ENCODE measurements around the gene NUTM2B. TPM values are rescaled to one million over a fixed set of nuclear protein-coding genes. Genes with fewer than 3 reads are reported as not detected.
"Not testable (repeated sequence)": the region's sequence is repeated elsewhere in the genome, so short reads cannot be mapped to it uniquely, and the experiment has no call there.

The NUTM2B gene, protein sequence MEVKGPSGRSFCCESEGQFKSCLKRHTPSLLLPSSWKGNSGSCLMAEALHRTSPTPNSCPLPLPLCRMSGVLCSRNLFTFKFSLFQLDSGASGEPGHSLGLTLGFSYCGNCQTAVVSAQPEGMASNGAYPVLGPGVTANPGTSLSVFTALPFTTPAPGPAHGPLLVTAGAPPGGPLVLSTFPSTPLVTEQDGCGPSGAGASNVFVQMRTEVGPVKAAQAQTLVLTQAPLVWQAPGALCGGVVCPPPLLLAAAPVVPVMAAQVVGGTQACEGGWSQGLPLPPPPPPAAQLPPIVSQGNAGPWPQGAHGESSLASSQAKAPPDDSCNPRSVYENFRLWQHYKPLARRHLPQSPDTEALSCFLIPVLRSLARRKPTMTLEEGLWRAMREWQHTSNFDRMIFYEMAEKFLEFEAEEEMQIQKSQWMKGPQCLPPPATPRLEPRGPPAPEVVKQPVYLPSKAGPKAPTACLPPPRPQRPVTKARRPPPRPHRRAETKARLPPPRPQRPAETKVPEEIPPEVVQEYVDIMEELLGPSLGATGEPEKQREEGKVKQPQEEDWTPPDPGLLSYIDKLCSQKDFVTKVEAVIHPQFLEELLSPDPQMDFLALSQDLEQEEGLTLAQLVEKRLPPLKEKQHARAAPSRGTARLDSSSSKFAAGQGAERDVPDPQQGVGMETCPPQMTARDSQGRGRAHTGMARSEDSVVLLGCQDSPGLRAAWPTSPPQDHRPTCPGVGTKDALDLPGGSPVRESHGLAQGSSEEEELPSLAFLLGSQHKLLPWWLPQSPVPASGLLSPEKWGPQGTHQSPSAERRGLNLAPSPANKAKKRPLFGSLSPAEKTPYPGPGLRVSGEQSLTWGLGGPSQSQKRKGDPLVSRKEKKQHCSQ
- total RNA-seq, result 2.4 TPM

DNA sequence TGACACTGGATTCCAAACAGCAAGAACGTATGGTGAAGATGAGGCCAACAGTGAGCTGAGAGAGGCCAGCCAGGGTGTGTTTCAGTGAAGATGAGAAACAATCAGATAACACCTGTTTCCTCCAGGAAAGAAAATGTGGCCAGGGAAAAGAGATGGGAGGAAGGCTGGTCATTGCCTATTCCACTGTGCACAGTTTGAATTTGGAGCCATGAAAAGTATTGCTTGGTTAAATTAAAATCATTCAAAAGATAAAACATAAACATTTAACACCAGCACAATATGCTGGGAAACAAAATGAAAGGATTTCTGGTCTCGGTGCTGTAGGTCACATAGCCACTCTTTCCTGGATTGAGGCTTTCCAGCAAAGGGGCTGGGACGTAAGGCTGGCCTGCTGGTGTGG is at the start of gene NUTM2B:
Gene NUTM2B (plus strand): TSS at position 301 of the 400 bp plus-strand sequence. CDS start 383 bp downstream, outside the sequence.
- not testable (repeated sequence) for DNase-seq (ENCODE audit: low spot score)

DNA sequence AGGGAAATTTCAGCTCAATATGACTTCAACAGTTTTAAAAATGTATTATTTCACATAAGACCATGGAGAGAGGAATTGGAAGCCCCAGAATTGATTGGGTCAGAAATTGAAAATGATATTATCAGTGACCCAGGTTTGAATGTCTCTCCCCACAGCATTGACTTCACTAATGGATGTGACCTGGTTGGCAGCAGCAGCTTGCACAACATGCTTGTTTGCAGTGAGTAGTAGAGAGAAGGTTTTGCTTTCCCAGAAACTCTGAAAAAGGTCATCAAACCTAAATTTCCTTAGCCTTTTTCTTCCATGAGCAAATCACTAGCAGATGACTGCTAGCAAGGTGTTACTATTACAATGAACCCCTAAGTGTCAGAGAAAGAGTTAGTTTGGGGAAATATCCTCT is 39.7 kb upstream of the NUTM2B start:
- not testable (repeated sequence) for DNase-seq (ENCODE audit: low spot score)

DNA sequence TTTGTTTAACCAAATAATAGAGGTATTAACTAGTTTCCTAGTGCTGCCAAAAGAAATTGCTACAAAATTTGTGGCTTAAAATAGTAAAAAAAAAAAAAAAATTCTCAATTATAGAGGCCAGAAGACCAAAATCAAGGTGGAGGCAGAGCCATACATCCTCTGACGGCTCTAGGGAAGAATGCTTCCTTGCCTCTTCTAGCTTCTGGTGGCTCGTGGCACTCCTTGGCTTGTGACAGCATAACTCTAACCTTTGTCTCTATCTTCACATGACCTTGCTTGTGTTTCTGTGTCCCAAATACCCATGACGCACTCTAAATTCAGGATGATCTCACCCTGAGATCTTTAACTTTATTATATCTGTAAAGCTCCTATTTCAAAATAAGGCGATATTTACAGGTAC is 38.3 kb upstream of the NUTM2B start:
- DNase-seq (ENCODE audit: low spot score), result not testable (repeated sequence)

DNA sequence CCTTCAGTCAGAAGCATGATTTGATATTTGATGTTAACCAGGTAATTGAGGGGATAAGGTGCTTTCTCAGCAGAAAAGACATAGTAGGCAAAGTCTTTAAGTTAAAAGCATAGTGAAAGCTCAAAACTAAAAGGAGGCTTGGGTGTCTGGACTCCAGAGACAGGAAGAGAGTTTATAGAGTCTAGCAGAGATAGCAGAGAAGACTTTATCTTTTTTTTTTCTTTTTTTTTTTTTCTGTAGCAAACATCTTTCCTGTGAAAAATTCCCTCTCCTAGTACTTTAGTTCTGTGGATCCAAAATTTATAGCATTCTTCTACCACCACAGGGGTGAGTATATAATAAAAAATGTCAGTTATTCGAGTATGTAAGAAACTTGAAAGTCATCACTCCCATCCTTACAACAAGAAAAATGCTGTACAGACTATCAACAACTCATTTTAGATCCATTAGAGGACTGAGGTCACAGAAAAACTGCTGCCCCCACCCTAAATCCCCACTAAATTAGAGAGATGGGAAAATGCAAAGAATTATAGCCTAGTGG is 33.7 kb upstream of the NUTM2B start:
- not testable (repeated sequence) for DNase-seq (ENCODE audit: low spot score)

DNA sequence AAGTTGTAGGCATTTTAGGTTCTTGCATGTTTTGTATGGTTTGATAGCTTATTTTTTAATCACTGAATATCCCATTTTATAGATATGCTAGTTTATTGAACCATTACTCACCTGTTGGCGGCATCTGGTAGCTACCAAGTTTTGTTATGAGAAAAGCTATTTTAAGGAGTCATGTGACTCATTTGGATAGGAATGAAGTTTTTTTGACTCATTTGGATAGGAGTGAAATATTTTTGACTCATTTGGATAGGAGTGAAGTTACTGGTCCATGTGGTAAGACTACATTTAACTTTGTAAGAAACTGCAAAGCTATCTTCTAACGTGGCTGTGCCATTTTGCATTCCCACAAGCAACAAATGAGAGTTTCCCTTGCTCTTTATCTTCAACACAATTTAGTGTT is 28.1 kb upstream of the NUTM2B start:
- not testable (repeated sequence) for DNase-seq (ENCODE audit: low spot score)

DNA sequence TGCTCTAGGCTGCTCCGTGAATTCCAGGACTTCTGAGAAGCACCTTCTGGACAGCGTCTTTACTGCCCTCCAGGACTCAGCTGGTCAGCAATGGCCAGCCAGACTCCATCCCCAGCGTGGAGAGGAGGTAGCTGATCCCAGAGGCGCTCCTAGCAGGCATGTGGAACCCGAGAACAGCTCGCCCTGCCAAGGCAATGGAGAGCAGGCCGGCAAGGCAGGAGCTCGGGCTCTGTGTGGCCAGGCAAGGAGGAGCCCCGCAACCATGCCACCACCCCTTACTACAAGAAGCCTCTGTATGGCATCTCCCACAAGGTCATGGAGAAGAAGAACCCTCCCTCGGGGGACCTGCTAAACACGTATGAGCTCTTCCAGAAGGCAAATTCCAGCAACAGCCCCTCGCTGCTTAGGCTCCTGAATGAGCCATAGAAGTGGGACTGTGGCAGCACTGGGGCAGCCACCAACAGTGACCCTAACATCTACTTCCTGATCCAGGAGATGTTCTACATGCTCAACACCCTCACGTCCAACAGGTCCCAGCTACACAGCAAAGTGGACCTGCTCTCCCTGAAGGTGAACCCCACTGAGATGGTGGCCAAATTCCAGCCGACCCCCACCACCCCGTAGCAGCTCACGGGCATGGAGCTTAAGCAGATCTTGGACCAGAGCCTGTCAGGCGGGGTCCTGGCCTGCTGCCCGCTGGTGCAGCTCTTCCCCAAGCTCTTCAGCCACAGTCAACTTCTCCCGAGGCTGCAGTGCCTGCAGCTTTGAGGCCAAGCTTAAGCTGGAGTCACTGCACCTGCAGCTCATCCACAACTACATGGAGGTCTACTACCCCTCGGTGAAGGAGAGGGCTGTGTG is 19.8 kb upstream of the NUTM2B start:
- not testable (repeated sequence) for DNase-seq (ENCODE audit: low spot score)

DNA sequence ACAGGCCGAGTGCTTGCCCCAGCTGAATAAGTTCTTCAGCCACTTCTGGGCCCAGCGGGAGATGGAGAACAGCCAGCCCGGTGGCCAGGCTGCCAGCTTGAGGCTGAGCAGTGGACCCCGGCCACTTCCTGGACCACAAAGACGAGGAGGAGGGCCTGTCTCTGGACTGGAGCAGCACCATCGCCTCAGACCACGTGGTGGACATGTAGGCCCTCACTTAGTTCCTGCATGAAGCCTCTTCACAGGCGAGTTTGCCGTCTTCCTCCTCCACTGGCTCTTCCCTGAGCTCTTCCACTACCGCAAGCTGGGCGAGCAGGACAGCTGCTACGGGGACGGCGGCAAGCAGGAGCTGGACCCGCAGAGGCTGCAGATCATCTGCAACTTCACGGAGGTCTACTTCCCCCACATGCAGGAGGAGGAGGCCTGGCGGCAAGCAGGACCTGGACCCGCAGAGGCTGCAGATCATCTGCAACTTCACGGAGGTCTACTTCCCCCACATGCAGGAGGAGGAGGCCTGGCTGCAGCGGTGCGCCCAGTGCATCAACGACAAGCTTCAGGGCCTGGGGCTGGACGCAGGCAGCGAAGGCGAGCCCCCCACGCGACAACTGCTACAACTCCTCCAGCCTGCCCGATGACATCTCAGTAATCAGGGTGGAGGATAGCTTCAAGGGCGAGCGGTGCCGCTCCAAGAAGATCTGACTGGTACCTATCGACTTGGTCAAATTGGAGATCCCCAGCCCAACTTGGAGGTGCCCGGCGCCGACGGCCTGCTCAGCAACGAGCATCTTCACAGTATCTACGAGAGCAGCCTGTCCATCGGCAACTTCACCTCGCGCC is 18.9 kb upstream of the NUTM2B start:
- not testable (repeated sequence) for DNase-seq (ENCODE audit: low spot score)

DNA sequence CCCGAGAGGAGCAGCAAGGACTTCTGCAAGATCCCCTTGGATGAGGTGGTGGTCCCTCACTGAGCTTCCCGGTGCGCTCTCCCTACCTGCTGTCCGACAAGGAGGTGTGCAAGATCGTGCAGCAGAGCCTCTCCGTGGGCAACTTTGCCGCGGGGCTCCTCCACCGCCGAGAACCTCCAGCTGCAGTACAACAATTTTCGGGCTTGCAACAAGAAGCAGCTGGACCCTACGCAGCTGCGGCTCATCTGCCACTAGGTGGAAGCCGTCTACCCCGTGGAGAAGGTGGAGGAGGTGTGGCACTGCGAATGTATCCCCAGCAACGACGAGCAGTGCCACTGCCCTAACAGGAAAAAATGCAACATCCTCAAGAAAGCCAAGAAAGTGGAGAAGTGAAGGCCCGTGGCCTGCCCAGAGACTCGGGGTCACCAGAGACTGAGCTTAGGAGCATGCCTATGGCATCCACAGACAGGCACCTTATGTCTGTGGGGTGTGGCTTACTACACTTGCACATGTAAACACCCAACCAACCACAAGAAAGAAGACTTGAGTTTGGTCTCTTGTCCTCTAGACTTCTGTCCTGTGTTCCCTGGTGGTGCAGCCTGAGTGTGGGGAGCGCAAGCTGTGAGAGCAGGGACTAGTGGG is 17.9 kb upstream of the NUTM2B start:
- not testable (repeated sequence) for DNase-seq (ENCODE audit: low spot score)

DNA sequence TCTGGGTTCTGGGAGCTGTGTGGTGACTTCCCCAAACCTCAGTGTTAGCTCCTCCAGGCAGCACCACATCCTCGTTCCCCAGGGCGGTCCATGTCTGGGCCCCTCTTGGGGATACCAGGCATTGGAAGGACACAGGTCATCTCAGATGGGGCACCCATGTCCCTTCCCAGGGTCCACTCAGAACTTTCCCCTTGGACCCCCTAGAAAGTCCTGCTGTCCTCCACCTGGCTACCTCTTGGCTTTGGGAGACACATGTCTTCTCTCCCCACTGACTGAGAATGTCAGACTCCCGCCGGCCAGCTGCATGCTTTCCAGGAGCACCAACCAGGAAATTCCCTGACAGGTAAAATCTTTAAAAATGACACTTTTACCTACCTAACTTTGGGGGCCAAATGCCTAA is 16.4 kb upstream of the NUTM2B start:
- DNase-seq (ENCODE audit: low spot score), result not testable (repeated sequence)

DNA sequence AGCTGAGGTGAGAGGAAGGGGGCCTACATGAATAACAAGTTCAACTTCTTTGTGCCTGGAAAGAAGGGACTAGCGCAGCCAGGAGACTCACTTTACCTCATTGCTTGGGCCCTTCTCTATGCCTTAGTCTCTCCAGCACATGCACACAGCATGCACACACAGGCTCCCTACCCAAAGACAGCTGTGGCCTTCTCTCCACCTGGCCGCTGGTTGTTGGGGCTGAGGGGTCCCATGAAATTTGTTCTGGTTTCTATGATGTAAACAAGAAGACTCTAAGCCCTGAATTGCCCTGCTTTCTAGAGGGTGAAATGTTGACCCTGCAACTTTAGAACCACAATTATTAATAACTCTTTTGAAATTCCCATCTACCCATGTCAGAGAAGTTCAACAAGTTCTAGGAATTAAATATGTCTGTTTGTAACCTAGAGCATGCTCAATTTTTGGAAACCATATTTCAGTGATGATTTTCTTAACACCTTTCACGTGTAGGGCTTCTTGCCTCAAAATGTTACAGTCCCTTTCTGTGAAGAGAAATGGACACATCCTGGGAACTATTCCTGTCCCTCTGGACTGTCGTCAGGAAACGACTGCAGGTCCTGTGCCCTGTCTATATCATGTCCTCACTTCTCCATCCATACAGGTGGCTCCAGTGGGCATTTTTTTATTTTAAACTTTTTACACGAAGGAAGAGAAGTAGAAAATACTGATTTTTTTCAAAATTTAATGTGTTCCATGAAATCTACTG is 15.4 kb upstream of the NUTM2B start:
- DNase-seq (ENCODE audit: low spot score), result not testable (repeated sequence)

DNA sequence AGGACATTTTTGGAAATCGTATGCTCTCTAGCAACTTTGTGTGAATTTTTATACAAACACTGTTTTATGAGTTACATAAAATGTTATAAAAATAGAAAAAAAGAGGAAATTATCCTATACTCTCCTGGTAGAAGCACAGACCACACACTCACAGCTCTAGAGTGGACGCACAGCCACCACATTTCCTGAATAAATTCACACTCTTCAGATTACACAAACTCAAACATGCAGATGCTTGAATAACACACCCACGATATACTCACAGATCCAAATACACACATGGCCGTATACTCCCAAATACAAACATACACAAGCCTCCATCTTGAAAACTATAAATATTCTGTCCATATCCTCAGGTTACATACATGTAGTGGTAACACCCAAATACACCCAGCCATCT is 14.2 kb upstream of the NUTM2B start:
- DNase-seq (ENCODE audit: low spot score), result not testable (repeated sequence)

DNA sequence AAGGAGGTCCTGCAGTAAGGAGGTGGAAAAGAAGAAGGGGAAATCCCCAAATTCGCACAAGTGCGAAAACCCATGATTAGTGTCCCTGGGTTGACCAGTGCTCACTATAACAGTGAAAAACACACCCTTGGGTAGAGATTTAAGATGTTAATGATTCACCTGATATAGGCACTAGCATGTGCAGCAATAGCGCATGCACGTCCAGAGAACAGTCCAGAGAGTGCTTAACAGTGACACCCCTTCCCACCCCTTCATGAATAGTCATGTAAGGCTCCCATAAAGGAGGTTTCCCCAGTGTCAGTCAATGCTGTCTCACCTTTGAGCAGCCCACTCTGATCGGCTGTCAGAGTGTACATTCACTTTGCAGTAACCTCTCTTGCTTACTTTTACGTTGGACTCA is 6.4 kb upstream of the NUTM2B start:
- DNase-seq (ENCODE audit: low spot score), result not testable (repeated sequence)

DNA sequence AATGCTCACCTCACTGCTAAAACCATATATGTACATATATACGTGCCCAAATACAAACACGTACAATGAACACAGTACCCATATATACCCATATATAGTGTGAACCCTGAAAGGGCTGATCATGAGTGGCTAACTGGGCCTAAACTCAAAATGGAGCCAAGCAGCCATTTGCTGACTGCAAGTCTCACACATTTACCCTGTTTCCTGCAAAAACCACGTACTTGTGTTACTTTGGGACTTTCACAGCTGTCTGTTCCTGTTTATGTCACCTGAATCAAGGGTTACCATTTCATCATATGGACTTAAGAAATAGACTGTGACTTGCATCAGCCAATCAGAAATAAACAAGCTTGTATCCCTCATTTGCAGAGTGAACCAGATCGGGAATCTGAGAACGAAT is 5.9 kb upstream of the NUTM2B start:
- DNase-seq (ENCODE audit: low spot score), result not testable (repeated sequence)

DNA sequence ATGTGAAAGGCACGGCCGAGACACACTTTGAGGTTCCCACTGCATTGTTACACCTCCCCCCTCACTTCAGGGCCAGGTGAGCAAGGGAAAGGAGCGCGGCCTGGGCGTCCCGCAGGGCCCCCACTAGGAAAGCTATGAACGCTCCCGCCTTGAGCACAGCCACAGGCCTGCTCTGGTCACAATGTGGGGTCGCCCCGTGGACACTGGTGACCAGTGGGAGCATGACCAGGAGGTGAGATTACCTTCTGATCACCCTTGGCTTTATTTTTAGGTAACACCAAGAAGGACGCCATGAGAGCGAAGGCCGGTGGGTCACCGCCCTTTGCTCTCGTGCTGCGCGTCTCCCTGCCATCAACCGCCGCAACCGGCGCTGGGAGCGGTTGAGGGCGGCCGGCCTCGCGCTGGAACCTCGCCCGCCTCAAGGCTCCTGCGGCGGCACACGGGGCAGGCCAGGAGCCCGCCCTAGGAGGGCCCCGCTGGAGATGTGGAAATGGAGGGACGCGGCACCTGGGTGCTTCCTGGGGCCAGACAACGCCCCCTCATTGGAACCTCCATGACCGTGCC is 2.6 kb upstream of the NUTM2B start:
- DNase-seq (ENCODE audit: low spot score), result not testable (repeated sequence)

DNA sequence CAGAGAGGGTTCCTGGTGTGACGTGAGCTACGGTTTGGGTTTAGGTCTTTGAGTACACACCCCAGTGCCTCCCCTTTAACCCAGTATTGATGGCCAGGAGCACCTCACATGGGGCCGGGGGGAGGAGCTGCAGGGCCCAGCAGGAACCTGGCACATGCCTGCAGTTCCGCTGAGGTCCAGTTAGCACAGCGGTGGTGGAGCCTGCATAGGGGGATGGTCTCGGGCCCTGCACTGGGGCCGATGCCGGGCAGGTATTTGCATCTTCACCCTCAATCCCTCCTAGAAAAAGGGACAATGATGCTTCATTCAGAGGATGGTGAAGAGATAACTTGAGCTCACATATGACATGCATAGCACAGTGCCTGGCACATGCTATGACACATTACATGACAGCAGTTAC is 4.0 kb downstream of the NUTM2B start:
- not testable (repeated sequence) for DNase-seq (ENCODE audit: low spot score)

DNA sequence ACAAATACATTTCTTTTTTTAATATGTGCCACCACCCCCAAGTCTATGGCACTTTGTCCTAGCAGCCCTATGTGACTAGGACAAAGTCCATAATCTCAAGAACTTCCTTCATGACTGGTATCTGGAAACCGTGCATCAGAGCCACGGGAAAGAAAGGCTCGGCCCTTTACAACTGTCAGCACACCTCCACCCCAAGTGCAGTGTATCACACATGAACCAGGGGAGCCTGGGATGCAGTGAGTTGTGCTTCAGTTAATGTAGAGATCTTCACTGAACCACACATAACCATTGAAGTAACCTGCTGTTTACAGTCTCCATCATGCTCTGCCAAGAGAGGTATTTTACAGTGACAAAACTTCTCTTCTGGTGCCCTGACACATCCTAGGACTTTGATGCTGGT is 11.9 kb downstream of the NUTM2B start:
- DNase-seq (ENCODE audit: low spot score), result not testable (repeated sequence)

DNA sequence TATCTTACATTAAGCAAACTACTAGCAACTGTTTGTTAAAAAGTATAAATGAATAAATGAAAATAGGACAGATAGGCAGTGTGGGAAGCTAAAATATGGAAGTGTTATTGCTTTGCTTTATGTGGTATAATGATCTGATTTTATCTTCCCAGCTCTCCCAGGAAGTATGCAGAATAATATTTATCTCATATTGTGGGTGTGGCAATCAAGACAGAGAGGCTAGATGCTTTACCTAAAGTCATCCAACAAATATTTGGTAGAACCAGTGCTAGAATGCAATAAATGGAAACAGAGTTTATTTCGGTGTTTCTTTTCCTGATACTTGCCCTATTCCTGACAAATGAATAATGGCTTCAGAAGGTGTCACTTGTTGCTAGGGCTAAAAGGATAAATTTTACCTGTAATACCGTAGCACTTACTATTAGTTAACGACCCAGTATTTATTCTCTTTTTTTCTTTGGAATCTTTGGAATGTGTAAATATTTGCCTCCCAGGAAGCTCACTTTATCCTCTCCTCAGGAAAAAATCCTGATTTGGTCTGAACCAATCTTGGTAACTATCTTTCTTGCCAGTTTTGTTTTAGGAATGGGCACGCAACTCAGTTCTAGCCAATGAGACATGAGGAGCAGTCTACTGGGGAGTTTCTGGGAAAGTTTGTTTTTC is 14.0 kb downstream of the NUTM2B start:
- DNase-seq (ENCODE audit: low spot score), result not testable (repeated sequence)

DNA sequence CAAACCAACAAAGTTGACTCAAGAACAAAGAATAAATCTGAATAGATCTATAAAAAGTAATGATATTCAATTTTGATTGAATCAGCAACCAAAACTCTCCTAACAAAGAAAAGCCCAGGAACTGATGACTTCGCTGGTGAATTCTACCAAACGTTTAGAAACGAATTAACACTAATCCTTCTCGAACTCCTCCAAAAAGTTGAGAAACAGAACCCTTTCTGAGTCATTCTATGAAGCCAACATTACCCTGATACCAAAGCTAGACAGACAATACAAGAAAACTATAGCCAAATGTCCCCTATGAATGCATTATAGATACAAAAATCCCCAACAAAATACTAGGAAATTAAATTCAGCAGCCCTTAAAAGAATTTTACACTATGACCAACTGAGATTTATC is 17.0 kb downstream of the NUTM2B start:
- DNase-seq (ENCODE audit: low spot score), result not testable (repeated sequence)
